GM12872 (cell line): ENCODE results near the gene MOCS3.
A peak's percentile ranks its signal among the peaks of the same experiment; 100 is the strongest.

Source experiments
- CTCF ChIP-seq: IDR thresholded peaks from 3 replicates; pipeline ENCODE4 v1.5.1; 2011; ENCODE audit warnings: low read depth, mild to moderate bottlenecking, low read length, moderate library complexity; ENCODE audit not compliant: insufficient read depth

Gene MOCS3

GRCh38 chr20:50928469-50928868 is 30.1 kb upstream of the MOCS3 start:
- TF ChIP-seq CTCF: peak; percentile 41; the same call in 2 of the 3 replicates

DNA sequence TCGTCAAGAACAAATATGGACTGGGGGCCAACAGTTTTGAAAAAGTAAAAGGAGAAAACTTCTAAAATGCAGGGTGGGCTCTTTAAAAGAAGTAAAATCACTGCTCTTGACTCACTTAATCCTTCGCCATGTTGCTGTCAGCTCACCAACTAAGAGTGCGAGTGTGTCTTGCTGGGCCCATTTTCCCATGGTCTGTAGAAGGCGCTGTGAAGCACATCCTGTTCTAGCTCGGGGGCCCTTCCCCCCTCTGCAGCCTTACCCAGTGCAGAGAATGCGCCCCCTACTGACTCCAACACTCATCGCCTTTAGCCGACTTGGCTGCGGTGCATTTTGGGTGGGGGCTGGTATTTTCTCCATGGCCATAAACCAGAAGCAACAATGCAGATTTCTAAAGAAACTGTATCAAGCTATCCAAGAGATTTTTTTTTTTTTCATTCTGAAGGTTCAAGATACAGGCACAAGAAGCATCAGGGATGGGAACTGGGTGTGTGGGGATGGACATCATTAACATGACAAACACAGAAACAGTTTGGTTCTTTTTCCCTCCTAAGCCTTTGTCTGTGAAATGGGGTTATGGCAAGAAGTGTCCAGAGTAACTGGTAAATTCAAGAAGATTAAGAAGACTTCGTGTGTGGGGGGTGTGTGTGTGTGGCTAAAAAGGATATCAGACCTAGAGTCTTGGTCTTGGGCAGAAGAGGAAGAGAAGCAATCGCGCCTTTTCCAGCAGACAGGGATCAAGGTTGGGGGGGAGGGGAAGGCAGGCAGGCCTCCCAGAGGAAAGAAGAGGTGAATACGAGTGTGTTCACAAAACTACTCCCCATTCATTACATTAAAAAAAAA is 29.1 kb upstream of the MOCS3 start:
- TF ChIP-seq CTCF: peak; percentile 98

GRCh38 chr20:50930139-50930975 is 28.3 kb upstream of the MOCS3 start:
- no peak for TF ChIP-seq CTCF

- TF ChIP-seq CTCF: no peak
These were observed 27.7 kb upstream of the MOCS3 start for GRCh38 chr20:50930976-50931305.

DNA sequence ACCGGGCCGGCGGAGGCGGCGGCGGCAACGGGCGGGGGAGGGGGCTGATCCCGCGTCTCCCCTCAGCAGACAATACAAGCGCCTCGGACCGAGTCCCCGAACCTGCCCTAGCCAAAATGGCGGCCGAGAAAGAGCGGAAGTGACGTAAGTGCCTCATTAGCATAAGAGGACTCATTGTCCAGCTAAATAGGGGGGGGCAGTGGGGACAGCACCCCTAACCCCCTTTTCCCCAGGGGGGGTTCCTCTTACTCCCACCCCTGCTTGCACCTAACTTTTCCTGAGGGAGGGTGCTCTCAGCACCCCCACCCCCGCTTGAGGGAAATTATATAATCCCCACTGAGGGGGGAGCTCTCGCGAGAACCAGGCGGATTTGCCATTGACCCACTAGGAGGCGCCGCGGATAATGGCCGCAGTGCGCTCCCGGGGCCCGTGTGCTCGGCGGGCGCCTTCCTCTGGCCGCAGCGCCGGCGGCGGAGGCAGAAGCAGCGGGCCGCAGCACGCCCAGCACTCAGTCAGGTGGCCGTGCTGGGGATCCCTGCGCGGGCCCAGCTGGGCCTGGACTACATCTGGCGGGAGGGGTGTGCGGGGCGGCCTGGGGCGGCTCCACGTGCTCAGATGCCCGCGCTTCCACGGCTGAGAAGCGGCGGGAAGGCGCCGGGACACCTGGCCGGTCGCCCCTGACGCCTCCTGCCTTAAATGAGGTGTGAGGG is 27.2 kb upstream of the MOCS3 start, which contains the start of gene ADNP:
TSS of gene ADNP (minus strand) at position 132 of the 710 bp plus-strand sequence. CDS start 27,441 bp downstream, outside the sequence.
- peak; percentile 66 for TF ChIP-seq CTCF

DNA sequence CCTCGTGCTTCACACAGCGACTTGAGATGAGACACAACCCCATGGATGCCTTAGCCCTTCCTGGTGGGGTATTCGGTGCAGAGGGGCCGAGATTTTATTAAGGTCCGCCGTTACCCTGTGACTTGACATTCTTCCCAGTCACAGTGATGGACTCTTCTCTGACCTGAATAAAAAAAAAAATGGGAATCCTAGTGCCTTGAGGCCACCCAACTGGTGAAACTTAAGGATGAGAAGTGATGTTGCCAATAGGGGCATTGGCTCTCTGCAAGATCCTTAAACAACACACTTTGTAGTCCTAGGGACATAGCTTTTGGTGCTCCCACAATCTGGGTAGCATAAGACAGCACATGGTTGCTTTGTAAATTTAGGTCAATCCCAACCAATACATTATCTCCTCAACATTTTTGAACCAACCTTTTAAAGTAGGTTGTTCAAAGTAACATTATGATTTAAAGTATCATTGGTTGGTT is 26.6 kb upstream of the MOCS3 start:
- no peak for TF ChIP-seq CTCF
